Mononuclear cell (primary cell): ENCODE data around the gene PRKAR1B. TPM values are rescaled to one million over a fixed set of nuclear protein-coding genes. Genes with fewer than 3 reads are reported as not detected.

ENCODE experiments used
- H3K27me3 ChIP-seq: 2 replicates; pipeline ENCODE4 v1.6.0; 2011; ENCODE audit warnings: low read length, control low read depth; ENCODE audit not compliant: insufficient read depth
- H3K4me1 ChIP-seq: 2 replicates; pipeline ENCODE4 v1.5.1; 2011; ENCODE audit warnings: mild to moderate bottlenecking, low read length, control low read depth; ENCODE audit not compliant: insufficient read depth
- H3K4me3 ChIP-seq: 2 replicates; pipeline ENCODE4 v1.5.1; 2011; ENCODE audit warnings: mild to moderate bottlenecking, low read length, moderate library complexity
- H3K9me3 ChIP-seq: 2 replicates; pipeline ENCODE4 v1.5.1; 2011; ENCODE audit warnings: low read depth, mild to moderate bottlenecking, control low read depth, low read length
- total RNA-seq: library from RNA; depleted of rRNA; stranded (reverse); fragments of >200 nt; gene quantifications from one replicate; pipeline ENCODE4 v1.2.3, GENCODE V29; 2012

PRKAR1B gene
- total RNA-seq, 1 donor: 9.4 TPM

DNA sequence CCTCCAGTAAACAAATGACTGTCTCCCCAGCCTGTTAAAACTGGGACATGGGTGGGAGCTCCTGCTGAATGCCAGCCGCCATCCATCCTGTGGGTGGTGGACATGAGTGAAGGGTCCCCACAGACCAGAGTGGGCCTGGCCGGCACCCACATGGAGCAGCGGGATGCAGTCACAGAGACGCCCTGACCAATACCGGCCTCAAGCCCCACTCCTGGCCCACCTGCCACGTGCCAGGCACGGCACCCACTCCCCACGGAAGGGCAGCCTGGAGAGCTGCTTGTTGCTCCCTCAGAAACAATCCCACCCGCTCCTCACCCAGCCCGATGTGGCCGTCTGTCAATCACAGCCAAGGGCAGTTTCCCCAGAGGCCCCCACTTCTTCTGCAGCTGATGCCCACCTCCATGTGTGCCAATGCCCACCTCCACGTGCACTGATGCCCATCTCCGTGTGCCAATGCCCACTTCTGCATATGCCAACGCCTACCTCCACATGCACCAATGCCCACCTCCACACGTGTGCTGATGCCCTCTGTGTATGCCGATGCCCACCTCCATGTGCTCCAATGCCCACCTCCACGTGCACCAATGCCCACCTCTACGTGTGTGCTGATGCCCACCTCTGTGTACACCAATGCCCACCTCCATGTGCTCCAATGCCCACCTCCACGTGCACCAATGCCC lies 43.4 kb downstream of the PRKAR1B start:
- H3K9me3 ChIP-seq: peaks cover 9% of the 10 kb centered on the region
- H3K4me1 ChIP-seq: no peaks in the 10 kb centered on the region
- no peaks in the 10 kb centered on the region for H3K27me3 ChIP-seq
- no peak overlapping the region for H3K4me3 ChIP-seq

DNA sequence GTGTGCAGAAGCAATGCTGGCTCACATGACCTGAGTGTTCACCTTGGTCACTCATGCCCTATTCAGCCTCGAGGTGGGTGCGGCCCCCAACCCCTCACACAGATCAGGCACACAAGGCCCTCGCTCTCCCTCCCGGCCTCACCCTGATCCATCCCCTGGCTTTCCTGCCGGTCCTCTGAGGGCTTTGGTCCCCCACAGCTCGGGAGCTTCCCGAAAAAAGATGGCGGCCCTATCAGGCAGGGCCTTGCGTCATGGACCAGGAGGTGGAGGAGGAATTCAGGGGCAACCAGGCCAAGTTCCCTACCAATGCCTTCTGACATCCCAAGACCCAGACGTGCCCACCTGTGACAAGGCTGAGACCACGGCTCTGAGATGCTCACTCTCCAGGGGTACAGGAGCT lies 44.3 kb downstream of the PRKAR1B start:
- Histone ChIP-seq H3K4me1 (no peaks in the 10 kb centered on the region), H3K9me3 (peaks cover 9% of the 10 kb centered on the region), H3K27me3 (no peaks in the 10 kb centered on the region), H3K4me3 (no peak overlapping the region)

DNA sequence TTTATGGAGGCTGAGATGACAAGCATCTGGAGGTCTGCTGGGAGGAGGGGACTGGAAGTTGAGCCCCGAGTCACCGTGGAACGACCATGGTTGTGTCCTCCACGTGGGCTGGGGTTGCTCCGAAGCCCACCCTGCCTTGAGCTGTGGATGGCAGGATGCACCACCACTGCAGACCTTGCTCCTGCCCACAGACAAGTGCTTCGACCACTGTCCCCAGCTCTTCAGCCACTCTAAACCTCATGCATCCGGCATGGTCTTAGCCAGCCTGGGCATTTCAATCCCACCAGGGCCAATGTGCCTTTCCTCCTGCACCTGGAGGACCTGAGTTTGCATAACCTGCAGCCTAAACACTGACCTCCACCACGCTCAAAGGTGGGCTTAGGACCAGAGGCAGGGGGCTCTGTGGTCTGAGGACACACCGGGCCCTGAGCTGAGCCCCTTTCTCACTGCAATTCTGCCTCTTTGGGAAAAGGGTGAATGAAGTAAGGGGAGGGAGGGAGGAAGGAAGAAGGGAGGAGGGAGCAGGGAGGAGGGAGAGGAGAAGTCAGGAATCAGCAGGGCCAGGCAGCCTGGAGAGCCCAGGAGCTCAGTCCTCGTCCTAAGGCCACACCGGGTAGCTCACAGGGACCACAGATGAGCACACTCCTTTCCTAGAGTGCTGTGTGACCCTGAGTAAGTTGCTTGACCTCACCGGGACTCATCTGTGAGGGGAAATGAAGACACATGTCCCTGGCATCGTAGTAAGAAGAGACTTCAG lies 45.4 kb downstream of the PRKAR1B start:
- Histone ChIP-seq H3K4me3 (no peak overlapping the region), H3K9me3 (peaks cover 9% of the 10 kb centered on the region), H3K4me1 (no peaks in the 10 kb centered on the region), H3K27me3 (no peaks in the 10 kb centered on the region)

DNA sequence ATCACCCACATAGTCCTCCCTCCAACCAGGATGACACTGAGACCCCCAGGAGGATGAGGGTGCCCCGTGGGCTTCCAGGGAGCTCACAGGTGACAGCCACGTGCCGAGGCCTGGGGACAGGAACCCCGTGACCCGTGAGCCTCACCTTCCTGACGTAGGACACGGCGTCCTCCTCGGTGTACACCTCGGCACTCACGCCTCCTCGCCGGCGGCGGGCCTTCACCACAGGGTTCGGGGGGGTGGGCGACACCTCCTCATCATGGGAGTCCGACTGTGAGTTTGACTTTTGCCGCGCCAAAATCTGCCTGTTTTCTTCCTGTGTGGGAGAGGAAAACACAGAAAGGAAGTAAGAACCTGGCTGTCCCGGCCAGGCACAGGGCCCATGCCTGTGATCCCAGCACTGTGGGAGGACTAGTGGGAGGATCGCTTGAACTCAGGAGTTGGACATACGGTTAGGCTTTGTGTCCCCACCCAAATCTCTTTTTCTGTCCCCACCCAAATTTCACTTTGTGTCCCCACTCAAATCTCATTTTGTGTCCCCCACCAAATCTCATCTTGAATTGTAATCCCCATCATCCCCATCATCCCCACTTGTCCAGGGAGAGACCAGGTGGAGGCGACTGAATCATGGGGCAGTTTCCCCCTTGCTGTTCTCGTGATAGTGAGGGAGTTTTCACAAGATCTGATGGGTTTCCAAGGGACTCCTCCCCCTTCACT lies 46.5 kb downstream of the PRKAR1B start:
- H3K4me1 ChIP-seq: no peaks in the 10 kb centered on the region
- no peaks in the 10 kb centered on the region for H3K27me3 ChIP-seq
- H3K4me3 ChIP-seq: no peak overlapping the region
- peaks cover 3% of the 10 kb centered on the region for H3K9me3 ChIP-seq

DNA sequence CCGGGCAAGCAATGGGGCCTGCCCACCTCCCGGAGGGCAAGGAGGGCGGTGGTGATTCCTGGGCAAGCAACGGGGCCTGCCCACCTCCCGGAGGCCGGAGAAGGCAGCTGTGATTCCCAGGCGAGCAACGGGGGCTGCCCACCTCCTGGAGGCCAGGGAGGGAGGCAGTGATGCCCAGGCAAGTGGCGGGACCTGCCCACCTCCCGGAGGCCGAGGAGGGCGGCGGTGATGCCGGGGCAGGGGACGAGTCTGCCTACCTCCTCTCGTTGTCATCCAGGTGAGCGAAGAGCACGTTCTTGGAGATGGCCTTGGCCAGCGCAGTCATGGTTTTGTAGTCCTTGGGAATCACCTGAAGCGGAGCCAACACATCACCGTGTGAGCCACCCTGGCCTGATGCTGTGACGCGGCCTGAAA lies 50.1 kb downstream of the PRKAR1B start:
- Histone ChIP-seq H3K9me3 (no peaks in the 10 kb centered on the region), H3K4me1 (no peaks in the 10 kb centered on the region), H3K4me3 (no peak overlapping the region), H3K27me3 (no peaks in the 10 kb centered on the region)

DNA sequence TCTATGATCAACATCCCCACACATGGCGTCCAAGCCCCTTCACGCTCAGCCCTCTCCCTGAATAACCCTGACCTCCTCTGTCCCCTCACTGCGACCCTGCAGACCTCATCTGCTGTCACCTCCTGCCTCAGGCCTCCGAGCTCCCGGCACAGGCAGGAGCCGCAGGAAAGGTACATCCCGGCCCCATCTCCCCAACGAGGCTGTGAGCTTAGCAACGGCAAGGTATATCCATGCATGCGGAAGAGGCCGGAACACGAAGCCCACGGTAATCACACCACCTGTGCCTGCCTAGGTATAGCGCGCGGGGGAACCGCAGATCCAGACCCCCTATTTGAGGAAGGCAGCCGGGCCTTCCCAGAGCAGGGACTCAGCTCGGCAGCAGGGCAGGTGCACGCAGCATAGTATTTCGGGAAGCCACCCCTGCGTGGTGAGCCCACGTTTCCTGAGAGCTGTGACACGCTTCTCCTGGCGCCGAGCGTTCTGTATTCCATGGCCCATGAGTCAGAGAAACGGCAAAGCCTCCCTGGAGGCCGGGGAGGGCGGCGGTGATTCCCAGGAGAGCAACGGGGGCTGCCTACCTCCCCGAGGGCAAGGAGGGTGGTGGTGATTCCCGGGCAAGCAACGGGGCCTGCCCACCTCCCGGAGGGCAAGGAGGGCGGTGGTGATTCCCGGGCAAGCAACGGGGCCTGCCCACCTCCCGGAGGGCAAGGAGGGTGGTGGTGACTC lies 50.7 kb downstream of the PRKAR1B start:
- H3K4me3 ChIP-seq: no peak overlapping the region
- no peaks in the 10 kb centered on the region for H3K4me1 ChIP-seq
- H3K9me3 ChIP-seq: no peaks in the 10 kb centered on the region
- H3K27me3 ChIP-seq: no peaks in the 10 kb centered on the region

DNA sequence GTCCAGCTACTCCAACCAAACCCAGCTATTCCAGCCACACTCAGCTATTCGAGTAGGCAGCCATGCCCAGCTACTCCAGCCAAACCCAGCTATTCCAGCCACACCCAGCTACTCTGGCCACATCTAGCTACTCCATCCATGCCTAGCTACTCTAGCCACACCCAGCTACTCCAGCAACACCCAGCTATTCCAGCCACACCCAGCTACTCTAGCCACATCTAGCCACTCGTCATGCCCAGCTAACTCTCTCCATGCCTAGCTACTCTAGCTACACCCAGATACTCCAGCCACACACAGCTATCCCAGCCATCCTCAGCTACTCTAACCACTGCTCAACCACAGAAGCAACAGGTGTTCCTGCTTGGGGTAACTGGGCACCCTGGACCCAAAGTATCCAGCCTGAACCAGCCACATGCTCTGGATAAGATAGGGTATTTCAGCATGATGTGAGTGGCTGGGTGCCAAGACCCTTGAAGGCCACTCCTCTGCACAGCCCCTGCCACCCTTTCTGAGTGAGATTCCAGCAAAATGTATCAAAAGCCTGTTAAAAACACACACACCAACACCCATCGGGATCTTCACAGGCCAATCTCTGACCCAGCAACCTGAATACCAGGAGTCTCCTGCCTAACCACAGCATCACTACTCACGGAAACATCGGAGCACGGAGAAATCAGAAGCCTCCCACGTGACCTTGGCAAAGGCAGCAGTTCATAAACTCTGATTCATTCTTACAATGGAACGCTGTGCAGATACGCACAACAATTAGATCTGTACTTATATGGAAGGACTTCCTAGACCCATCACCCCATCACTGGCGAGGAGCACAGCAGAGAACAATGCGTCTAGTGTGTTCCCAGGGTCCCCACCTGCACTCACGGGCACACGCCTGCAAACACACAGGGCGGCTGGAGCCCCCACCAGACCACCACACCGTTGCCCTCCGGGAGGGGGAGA lies 52.3 kb downstream of the PRKAR1B start:
- H3K4me3 ChIP-seq: no peak overlapping the region
- H3K9me3 ChIP-seq: no peaks in the 10 kb centered on the region
- H3K4me1 ChIP-seq: no peaks in the 10 kb centered on the region
- H3K27me3 ChIP-seq: no peaks in the 10 kb centered on the region

DNA sequence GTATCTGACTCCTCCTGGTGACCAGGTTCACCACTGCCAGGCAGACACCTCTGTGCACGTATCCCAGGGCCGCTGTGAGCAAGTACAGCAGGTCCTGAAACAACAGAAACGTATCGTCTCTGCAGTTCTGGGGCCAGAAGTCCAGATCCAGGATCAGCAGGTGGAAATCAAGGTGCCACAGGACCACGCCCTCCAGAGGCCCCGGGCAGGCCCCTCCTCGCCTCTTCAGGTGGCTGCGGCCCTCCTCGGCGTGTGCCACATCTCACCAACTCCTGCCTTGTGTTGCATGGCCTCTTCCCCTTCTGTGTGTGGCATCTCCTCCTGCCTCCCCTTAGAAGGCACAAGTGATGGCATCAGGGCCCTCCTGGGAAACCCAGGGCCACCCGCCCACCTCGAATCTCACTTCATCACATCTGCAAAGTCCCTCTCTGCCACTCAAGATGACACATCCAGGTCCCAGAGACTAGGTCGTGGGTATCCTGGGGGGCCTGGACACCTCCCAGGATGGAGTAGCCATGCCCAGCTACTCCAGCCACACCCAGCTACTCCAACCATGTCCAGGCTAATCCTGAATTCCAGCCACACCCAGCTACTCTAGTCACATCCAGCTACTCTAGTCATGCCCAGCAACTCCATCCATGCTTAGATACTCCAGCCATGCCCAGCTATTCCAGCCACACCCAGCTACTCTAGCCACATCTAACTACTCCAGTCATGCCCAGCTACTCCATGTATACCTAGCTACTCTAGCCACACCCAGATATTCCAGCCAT lies 53.2 kb downstream of the PRKAR1B start:
- H3K4me3 ChIP-seq: no peak overlapping the region
- H3K4me1 ChIP-seq: no peaks in the 10 kb centered on the region
- no peaks in the 10 kb centered on the region for H3K9me3 ChIP-seq
- no peaks in the 10 kb centered on the region for H3K27me3 ChIP-seq

DNA sequence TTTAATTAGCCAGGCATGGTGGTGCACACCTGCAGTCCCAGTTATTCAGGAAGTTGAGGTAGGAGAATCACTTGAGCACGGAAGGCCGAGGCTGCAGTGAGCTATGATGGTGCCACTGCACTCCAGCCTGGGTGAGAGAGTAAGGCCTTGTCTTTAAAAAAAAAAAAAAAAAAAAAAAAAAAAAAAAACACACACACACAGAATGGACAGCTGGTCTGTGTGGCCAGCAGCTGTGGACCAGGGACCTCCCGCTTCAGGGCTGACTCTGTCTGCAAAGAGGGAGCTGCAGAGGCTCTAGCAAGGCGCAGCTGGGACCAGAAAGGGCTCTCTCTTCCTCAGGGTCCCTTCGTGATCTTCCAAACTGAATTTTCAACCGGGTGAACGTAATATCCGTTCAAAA lies 54.2 kb downstream of the PRKAR1B start:
- H3K4me3 ChIP-seq: no peak overlapping the region
- no peaks in the 10 kb centered on the region for H3K27me3 ChIP-seq
- no peaks in the 10 kb centered on the region for H3K4me1 ChIP-seq
- no peaks in the 10 kb centered on the region for H3K9me3 ChIP-seq

DNA sequence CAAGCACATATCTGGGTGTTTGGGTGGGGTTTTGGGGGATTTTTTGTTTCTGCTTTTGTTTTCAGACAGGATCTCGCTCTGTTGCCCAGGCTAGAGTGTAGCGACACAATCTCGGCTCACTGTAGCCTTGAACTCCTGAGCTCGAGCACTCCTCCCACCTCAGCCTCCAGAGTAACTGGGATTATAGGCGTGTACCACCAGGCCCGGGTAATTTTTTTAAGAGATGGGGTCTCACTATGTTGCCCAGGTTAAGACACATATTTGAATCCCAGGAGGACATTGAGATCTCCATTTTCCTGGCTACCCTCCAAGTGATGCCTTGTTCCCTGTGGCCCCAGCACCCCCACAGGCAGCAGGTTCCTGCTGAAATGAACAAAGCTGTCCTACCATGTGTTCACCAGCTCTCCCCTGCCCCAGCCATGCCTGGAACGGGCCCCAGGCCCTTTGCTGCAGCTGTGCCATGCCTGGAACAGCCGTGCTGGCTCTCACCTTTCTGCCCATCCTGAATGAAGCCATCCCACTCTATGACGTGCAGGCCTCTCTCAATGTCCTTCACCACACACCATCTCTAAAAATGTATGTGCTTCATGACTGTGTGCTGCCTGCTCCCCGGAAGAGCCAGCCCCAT lies 55.6 kb downstream of the PRKAR1B start:
- Histone ChIP-seq H3K27me3 (no peaks in the 10 kb centered on the region), H3K4me1 (no peaks in the 10 kb centered on the region), H3K9me3 (no peaks in the 10 kb centered on the region), H3K4me3 (no peak overlapping the region)

DNA sequence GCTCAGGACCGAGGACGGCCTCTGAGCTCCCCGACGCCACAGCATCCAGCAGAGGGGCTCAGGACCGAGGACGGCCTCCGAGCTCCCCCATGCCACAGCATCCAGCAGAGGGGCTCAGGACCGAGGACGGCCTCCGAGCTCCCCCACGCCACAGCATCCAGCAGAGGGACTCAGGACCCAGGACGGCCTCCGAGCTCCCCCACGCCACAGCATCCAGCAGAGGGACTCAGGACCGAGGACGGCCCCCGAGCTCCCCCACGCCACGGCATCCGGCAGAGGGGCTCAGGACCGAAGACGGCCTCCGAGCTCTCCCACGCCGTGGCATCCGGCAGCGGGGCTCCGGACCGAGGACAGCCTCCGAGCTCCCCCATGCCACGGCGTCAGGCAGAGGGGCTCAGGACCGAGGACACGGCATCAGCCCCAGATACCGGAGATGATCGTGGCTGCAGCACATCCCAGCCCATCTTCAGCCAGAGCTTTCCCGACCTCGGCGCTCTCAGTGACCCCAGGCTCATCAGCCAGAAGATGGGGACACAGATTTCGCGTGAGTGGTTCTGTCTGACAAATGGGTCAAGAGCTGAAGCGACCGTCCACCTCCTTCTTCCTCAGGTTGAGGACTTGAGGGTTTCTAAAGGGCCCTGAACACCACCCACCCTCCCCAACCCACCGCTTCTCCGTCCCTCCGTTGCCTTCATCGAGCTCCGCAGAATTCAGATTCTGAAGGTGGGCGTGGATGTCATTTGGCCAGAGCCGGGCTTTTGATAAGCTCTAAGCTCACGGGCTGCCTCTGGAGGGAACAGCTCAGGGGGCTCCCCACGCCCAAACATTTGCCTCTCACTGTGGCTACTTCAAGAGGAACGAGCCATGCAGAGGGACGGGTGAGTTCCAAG lies 56.3 kb downstream of the PRKAR1B start:
- Histone ChIP-seq H3K27me3 (no peaks in the 10 kb centered on the region), H3K4me3 (no peak overlapping the region), H3K4me1 (no peaks in the 10 kb centered on the region), H3K9me3 (no peaks in the 10 kb centered on the region)

DNA sequence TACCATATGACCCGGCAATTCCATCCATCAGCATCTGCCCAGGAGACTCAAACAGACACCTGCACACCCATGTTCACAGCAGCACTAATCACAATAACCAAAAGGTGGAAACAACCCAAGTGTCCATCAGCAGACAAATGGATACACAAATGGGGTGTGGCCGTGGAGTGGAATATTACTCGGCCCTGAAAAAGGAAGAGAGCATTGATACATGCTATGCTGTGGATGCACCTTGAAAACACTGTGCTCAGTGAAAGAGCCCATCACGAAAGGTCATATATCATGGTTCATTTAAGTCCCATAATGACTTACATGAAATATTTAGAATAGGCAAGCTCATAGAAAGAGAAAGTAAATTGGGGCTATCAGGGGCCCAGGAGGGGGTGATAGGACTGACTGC lies 58.1 kb downstream of the PRKAR1B start:
- Histone ChIP-seq H3K27me3 (no peaks in the 10 kb centered on the region), H3K9me3 (no peaks in the 10 kb centered on the region), H3K4me1 (no peaks in the 10 kb centered on the region), H3K4me3 (no peak overlapping the region)
